Motor neuron (in vitro differentiated cells): Measurements from ENCODE around the gene ZNF496. TPM values are rescaled to one million over a fixed set of nuclear protein-coding genes. Genes with fewer than 3 reads are reported as not detected.
"Not testable (repeated sequence)": the region's sequence is repeated elsewhere in the genome, so short reads cannot be mapped to it uniquely, and the experiment has no call there.

ENCODE experiments used
- ATAC-seq, 8 experiments: fragments of 200-7000 bp; cut with Tn5 transposase; replicated peaks in 6 of 8; 2 replicates each; pipeline ENCODE4 v1.8.0; 2021; ENCODE audit warnings: mild to moderate bottlenecking in 8 of 8, moderate library complexity in 8 of 8
- H3K27ac ChIP-seq, 2 donors: fragments of 250-450 bp; sonication (Bioruptor Pico); 2 replicates each; pipeline ENCODE4 v1.9.0; 2021; ENCODE audit warnings: antibody characterized with exemption in 2 of 2, mild to moderate bottlenecking in 2 of 2, moderate library complexity in 1 of 2
- H3K4me1 ChIP-seq, 2 donors: fragments of 250-450 bp; sonication (Bioruptor Pico); replicated peaks in 1 of 2; 2 replicates each; pipeline ENCODE4 v1.6.1; 2021; ENCODE audit warnings: antibody characterized with exemption in 2 of 2, mild to moderate bottlenecking in 2 of 2, moderate library complexity in 1 of 2
- H3K4me3 ChIP-seq, 5 donors: fragments of 250-450 bp; sonication (Bioruptor Pico); 2 replicates each; pipeline ENCODE4 v1.9.0; 2021; ENCODE audit warnings: antibody characterized with exemption in 5 of 5, mild to moderate bottlenecking in 5 of 5, moderate library complexity in 4 of 5
- WGBS, 10 experiments: fragments of 450-650 bp; shearing (Covaris generic); methylation state at CpG; one replicate each; pipeline ENCODE4 v1.0.0; 2022; 5-methylcytosine and 5-hydroxymethylcytosine counted together
- in situ Hi-C, 9 experiments: fragments of 400-800 bp; cut with MboI; loops; one replicate each; pipeline ENCODE4 v1.15.0; 2021; ENCODE audit warnings: low sequenced_read_pairs in 9 of 9, low pct_unique_long_range_greater_than_20kb in 2 of 9; ENCODE audit not compliant: unreplicated experiment in 9 of 9
- total RNA-seq, 8 experiments: library from RNA; unstranded; fragments of 300-600 nt; gene quantifications; 2 replicates each; pipeline versions ENCODE4 v1.2.3 to v1.2.4, GENCODE V29; 2022

The ZNF496 gene
- total RNA-seq, 8 experiments from 2014 or later = 7.1 to 44.4 (median 31.4) TPM

DNA sequence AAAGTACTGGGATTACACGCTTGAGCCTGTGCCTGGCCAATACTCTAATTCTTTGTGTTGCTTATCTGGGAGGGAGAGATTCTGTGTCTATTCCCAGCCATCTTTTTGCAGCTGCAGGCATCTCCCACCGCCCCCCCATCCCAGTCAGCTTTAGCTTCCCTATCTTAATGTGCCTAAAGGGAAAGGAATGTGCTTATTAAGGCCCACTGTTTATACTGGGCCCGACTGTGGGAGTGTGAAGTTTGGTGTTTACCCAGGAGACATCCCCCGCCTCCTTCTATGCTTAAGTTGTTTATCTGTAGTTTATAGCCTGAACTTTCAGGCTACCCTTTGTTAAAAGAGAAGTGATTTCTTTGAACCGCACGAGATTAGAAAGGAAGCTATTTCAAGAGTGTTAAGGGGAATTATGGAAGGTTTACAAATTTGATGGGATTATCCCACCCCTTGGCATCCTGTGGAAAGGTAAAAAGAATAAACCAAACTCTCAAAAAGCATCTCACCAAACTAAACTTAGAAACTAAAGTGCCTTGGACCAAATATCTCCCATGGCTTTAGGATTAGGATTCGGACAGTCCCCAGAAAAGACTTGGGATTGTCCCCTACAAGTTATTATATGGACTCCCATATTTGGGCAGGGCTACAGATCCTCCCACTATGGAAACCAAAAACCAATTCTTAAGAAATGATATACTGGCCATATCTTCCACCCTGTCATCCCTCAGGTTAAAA lies 25.5 kb upstream of the ZNF496 start:
- 48 to 100% (median 78%) methylated on average over 1 to 7 of the region's 7 CpGs for WGBS, 10 experiments
- H3K27ac ChIP-seq = no peak overlapping the region
- in situ Hi-C loops = no loop called here
- peak in 3 of 8 experiments; percentile 7 to 31 (median 20) for ATAC-seq
- peaks cover 15 to 21% of the 10 kb centered on the region in 2 donors for H3K4me1 ChIP-seq
- H3K4me3 ChIP-seq = no peak overlapping the region

DNA sequence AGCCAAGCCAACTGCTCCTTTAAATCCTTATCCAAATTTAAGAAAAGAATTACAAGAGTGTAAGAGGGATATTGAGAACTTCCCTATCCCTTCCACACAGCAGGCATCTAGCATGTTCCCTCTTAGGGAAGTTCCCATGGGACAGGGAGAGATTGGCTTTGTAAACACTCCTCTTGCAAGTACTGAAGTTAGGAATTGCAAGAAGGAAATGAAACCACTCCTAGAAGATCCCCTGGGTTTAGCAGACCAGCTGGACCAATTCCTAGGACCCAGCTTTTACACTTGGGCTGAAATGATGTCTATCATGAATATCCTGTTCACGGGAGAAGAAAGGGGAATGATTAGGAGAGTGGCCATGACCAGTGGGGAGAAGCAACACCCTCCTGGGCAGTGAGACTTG lies 23.5 kb upstream of the ZNF496 start:
- 67 to 86% (median 76%) methylated on average over 1 of the region's 1 CpG; no CpG with 5 or more reads in 6 of the 10 experiments for WGBS, 10 experiments

DNA sequence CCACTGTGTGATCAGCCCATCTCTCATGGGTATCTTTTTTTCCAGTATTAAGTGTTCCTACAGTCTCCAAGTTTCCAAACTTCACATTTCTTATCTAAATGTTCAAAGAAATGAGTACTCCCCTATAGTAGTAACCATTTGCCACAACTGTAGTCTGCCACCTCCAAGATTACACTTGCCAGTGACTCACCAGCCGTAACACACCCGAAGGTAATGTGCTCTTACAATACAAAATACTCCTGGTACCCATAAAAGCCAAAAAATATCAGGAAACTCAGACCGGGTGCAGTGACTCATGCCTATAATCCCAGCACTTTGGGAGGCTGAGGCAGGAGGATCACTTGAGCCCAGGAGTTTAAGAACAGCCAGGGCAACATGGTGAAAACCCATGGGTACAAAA lies 20.5 kb upstream of the ZNF496 start:
- WGBS, 10 experiments = 76 to 100% (median 96%) methylated on average over 2 to 3 of the region's 3 CpGs; no CpG with 5 or more reads in 2 of the 10 experiments
- Histone ChIP-seq H3K4me1 (no peaks in the 10 kb centered on the region), H3K4me3 (no peak overlapping the region), H3K27ac (no peak overlapping the region)
- ATAC-seq = no peak
- in situ Hi-C loops = no loop called here

More for the DNA sequence above, 23.5 kb upstream of the ZNF496 start:
- H3K4me1 ChIP-seq, H3K4me3 ChIP-seq, H3K27ac ChIP-seq, in situ Hi-C loops, ATAC-seq: not testable (repeated sequence)

DNA sequence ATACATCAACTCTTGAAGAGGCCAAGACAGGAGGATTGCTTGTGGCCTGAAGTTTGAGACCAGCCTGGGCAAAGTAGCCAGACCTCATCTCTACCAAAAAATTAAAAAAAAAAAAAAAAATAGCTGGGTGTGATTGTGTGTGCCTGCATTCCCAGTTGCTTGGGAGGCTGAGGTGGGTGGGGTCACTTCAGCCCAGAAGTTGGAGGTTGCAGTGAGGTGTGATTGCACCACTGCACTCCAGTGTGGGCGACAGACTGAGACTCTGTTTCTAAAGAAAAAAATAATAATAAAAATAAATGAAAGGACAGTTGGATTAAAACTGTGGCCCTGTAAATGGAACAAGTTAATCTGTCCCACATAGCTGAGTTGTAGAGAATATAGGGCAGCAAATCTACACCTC lies 18.9 kb upstream of the ZNF496 start:
- no peak overlapping the region for H3K4me3 ChIP-seq
- ATAC-seq = peak in 2 of 8 experiments; percentile 39 to 84
- WGBS, 10 experiments = 57 to 100% (median 100%) methylated on average over 1 of the region's 1 CpG; no CpG with 5 or more reads in 1 of the 10 experiments
- no peak overlapping the region for H3K27ac ChIP-seq
- in situ Hi-C loops = no loop called here
- no peaks in the 10 kb centered on the region for H3K4me1 ChIP-seq

DNA sequence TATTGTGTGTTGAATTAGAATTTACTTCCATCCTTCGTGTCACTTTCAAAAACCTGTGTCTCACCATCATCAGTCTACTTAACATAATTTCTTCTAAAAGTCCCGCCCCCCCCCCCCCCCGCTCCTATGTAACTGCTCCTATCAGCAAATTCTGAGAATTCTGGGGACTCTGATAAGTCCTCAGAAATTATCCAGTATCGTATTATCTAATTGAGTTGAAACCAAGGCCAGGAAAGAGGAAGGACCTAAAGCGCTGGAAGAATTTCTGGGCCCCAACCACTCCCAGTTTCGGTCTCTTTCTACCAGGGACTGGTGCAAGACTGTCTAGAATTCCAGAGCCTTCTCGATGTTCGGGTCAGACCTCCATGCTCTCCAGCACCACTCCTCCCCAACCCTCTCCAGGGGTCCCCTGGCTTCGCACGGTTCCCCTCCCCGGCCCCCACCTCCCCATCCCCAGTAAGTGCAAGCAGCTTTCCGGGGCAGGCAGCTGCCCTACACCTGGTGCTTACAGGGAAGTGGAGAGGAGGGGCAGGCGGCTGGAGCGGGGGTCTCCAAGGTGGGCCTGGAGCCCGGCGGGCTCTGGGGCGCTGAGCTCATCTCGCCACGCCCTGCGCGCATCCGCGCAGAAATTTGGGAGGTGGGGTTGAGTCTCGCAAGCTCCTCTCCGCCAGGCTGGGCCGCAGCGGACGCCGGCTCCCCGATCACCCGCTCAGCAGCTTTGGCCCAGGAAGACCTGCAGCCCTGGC lies 16.0 kb upstream of the ZNF496 start:
- Histone ChIP-seq H3K27ac (no peak overlapping the region), H3K4me3 (no peak overlapping the region), H3K4me1 (peaks cover 0 to 10% of the 10 kb centered on the region in 2 donors)
- WGBS, 10 experiments = 10 to 100% (median 92%) methylated on average over 1 to 8 of the region's 31 CpGs; no CpG with 5 or more reads in 4 of the 10 experiments
- in situ Hi-C loops = no loop called here
- ATAC-seq = peak in 1 of 8 experiments; percentile 27

DNA sequence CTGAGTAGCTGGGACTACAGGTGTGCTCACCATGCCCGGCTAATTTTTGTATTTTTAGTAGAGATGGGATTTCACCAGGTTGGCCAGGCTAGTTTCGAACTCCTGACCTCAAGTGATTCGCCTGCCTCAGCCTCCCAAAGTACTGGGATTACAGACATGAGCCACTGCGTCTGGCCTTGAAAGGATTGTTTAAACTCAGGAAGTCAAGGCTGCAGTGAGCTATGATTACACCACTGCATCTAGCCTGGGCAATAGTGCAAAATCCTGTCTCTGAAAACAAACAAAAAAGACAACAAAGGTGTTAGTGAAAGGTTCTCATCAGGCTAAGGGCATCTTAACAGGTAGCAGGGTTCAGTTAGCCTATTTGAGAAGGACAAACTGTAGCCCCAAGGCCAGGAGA lies 14.2 kb upstream of the ZNF496 start:
- Histone ChIP-seq H3K4me1 (peaks cover 0 to 16% of the 10 kb centered on the region in 2 donors), H3K4me3 (no peak overlapping the region), H3K27ac (no peak overlapping the region)
- no peak for ATAC-seq
- 17 to 100% (median 91%) methylated on average over 1 to 4 of the region's 4 CpGs; no CpG with 5 or more reads in 4 of the 10 experiments for WGBS, 10 experiments
- in situ Hi-C loops = no loop called here

DNA sequence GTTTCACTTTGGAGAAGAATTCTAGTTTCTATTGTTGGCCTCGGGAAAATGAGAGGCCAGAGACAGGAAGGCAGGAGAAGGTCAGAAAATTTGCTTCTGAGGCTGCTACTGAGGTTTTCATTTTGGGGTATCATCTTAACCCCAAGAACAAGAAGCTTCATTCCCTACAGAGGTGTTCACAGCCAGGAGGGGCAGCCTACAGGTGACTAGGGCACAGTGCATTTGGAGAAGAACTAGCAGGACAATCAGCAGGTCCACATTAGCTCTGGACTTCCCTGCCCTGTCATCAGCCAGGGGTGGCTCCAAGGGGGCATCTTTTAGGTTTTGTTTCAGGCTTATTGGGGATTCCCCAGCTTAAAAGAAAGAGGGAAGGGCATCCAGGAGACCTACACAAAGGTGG lies 12.1 kb upstream of the ZNF496 start:
- Histone ChIP-seq H3K27ac (no peak overlapping the region), H3K4me3 (no peak overlapping the region), H3K4me1 (peaks cover 0 to 16% of the 10 kb centered on the region in 2 donors)
- 80 to 100% (median 100%) methylated on average over 1 of the region's 1 CpG; no CpG with 5 or more reads in 5 of the 10 experiments for WGBS, 10 experiments
- ATAC-seq = no peak
- in situ Hi-C loops = no loop called here

DNA sequence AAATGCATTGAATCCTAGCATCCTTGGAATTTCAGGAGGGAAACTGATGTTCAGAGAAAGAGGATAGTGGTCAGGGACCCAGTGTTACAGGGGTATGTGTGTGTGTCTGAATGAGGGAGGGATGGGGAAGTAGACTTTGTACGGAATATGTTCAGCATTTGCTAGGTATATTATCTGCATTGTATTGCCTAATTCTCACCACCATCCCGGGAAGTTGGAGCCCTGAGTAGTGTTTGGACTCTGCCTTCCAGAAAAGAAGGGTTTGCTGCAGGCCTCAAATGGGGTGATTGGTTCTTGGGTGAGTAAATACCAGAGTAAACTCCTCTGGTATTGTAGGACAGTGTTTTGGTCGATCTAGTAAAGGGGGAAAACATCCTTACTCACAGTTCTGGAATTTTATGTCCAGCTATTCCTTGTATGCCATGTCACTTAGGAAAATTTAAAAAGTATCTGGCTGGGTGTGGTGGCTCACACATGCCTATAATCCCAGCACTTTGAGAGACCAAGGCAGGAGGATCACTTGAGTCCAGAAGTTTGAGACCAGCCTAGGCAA lies 7.1 kb upstream of the ZNF496 start:
- in situ Hi-C loops = no loop called here
- 0 to 100% (median 100%) methylated on average over 1 to 3 of the region's 3 CpGs; no CpG with 5 or more reads in 2 of the 10 experiments for WGBS, 10 experiments
- Histone ChIP-seq H3K4me3 (no peak overlapping the region), H3K4me1 (peaks cover 31 to 53% of the 10 kb centered on the region in 2 donors), H3K27ac (no peak overlapping the region)
- ATAC-seq = no peak

DNA sequence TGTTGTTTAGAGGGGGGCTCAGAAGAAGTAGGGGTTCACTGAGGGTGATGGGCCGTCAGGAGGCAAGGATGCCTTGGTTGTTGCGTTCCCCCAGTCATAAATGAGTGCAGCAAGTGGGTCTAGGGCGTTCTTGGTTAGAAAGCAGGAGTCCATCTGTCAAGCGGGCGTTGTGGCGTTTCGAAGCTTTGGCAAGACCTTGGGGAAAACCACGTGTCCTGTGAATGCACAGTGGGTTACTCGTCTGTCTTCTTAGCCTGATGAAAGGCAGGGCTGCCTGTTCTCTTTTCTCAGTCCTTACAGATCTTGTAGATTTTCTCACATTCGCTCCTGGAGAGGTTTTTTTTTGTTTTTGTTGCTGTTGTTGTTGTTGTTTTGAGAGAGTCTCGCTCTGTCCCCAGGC lies 6.3 kb upstream of the ZNF496 start:
- no peak overlapping the region for H3K4me3 ChIP-seq
- WGBS, 10 experiments = 53 to 100% (median 80%) methylated on average over 2 to 10 of the region's 11 CpGs; no CpG with 5 or more reads in 2 of the 10 experiments
- ATAC-seq = no peak
- in situ Hi-C loops = no loop called here
- peaks cover 39 to 55% of the 10 kb centered on the region in 2 donors for H3K4me1 ChIP-seq
- H3K27ac ChIP-seq = peak overlapping the region in 1 of 2 donors; percentile 17

DNA sequence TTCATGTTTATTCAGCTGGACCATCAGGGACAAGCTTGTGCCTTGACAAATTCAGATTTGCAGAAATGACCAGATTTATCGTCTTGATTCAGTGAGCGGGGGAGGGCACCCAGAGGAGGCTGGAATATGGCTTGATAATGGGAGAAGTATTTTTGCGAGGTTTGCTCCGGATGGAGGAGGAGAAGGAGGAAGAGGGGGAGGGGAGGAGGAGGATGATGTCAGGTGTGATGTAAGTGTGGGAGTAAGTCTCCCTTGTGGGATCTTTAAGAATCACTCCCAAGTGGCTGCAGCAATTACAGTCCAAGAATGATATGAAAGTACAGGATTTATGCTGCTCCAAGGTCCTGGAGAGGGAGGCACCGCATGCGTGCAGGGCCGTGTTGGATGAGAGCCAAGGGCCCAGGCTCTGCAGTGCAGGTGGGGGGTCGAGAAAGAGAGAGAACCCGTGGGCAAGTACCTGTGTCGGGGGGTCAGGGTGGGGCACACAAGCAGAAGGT lies 5.6 kb upstream of the ZNF496 start:
- Histone ChIP-seq H3K4me1 (peaks cover 39 to 51% of the 10 kb centered on the region in 2 donors), H3K27ac (peak overlapping the region; percentile 25), H3K4me3 (no peak overlapping the region)
- in situ Hi-C loops = no loop called here
- ATAC-seq = peak in 5 of 8 experiments; percentile 43 to 79 (median 61)
- 20 to 94% (median 80%) methylated on average over 1 to 4 of the region's 10 CpGs; no CpG with 5 or more reads in 3 of the 10 experiments for WGBS, 10 experiments

DNA sequence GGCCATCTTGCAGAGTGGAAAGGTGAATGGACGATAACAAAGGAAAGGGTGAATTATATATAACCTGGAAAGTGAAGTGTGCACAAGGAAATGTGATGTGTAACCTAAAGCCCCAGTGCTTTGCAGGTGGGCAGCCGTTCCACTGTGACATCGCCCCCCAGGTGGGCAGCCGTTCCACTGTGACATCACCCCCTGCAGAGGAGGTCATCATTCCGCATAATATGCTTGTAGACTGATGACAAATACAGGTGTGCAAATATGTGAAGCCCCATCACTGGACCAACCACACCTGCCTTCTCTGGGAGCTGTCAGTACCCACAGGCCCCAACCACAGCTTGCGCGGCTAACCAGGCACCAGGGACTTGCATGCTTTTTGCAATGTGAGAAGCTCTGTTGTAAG lies 4.7 kb upstream of the ZNF496 start:
- H3K27ac ChIP-seq = peak overlapping the region; percentile 21 to 25
- H3K4me1 ChIP-seq = peaks cover 39 to 48% of the 10 kb centered on the region in 2 donors
- in situ Hi-C loops = no loop called here
- no peak overlapping the region for H3K4me3 ChIP-seq
- ATAC-seq = no peak
- WGBS, 10 experiments = 80 to 100% (median 90%) methylated on average over 1 to 3 of the region's 7 CpGs; no CpG with 5 or more reads in 5 of the 10 experiments

DNA sequence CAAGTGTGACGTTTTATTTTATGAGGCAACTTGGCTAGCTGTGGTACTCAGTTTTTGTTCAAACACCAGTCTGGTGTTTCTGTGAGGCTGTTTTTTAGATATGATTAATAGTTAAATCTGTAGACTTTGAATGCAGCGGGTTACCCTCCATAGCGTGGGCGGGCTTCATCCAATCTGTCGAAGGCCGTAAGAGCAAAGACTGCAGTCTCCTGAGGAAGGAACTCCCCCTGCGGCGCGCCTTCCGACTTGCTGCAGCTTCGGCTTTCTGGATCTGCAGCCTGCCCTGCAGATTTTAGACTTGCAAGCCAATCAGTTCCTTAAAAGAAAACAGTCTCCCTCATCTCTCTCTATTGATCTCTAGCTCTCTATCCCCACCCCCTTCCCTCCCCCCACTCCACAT lies 4.2 kb upstream of the ZNF496 start:
- Histone ChIP-seq H3K4me3 (no peak overlapping the region), H3K27ac (peak overlapping the region; percentile 21 to 25), H3K4me1 (peaks cover 39 to 48% of the 10 kb centered on the region in 2 donors)
- no peak for ATAC-seq
- in situ Hi-C loops = no loop called here
- WGBS, 10 experiments = 57 to 83% (median 61%) methylated on average over 1 to 11 of the region's 11 CpGs; no CpG with 5 or more reads in 6 of the 10 experiments
